ENCODE results near the gene VKORC1L1. TPM values are rescaled to one million over a fixed set of nuclear protein-coding genes. Genes with fewer than 3 reads are reported as not detected.

Gene VKORC1L1
- total RNA-seq, 1 experiment from 2014 or later, result 29.4 TPM

- Histone ChIP-seq H4K5ac (ENCODE audit: insufficient read length, low read depth, low read length) (no peak overlapping the region), H2BK120ac (ENCODE audit: low read depth, low read length, poor library complexity, severe bottlenecking) (no peak overlapping the region), H3K4ac (ENCODE audit: low read depth, low read length) (no peak overlapping the region), H3K79me1 (ENCODE audit: insufficient read depth, low read depth, low read length, poor library complexity, severe bottlenecking) (no peaks in the 10 kb centered on the region), H3K4me2 (ENCODE audit: insufficient read depth, insufficient read length, low read length) (no peak overlapping the region), H3K56ac (ENCODE audit: insufficient read length, low read depth, low read length) (no peak overlapping the region), H2BK20ac (ENCODE audit: low read depth, low read length, poor library complexity, severe bottlenecking) (no peak overlapping the region), H3K79me2 (ENCODE audit: insufficient read depth, low read length) (no peaks in the 10 kb centered on the region), H2BK12ac (ENCODE audit: insufficient read length, low read depth, low read length) (no peak overlapping the region), H2BK5ac (ENCODE audit: insufficient read length, low read length) (no peak overlapping the region), H3K27me3 (ENCODE audit: insufficient read depth, low read length) (no peaks in the 10 kb centered on the region), H3K9ac (ENCODE audit: extremely low read depth, insufficient read length, low read length) (no peak overlapping the region), H2AFZ (ENCODE audit: low read length) (no peak overlapping the region), H3K23me2 (ENCODE audit: insufficient read length, low read depth, low read length, poor library complexity, severe bottlenecking) (no peaks in the 10 kb centered on the region), H4K8ac (replicated peaks; ENCODE audit: insufficient read length, low read depth, low read length) (no peak overlapping the region), H3T11ph (ENCODE audit: low read length) (no peak overlapping the region), H3K9me3 (ENCODE audit: control insufficient read depth, low read depth, low read length) (no peaks in the 10 kb centered on the region), H3K18ac (ENCODE audit: insufficient read length, low read depth, low read length) (no peak overlapping the region), H3K23ac (ENCODE audit: insufficient read length, low read depth, low read length) (no peak overlapping the region), H2AK5ac (ENCODE audit: insufficient read length, low read length) (no peak overlapping the region), H3K4me1 (ENCODE audit: insufficient read depth, low read length) (no peaks in the 10 kb centered on the region), H2BK15ac (ENCODE audit: low read depth, low read length) (no peak overlapping the region), H4K91ac (ENCODE audit: insufficient read length, low read depth, low read length) (no peak overlapping the region), H3K27ac (ENCODE audit: insufficient read length, low read depth, low read length) (no peak overlapping the region), H4K20me1 (ENCODE audit: control insufficient read depth, insufficient read depth, insufficient read length) (no peaks in the 10 kb centered on the region), H3K14ac (ENCODE audit: insufficient read depth, low read length) (no peak overlapping the region)
- no peak overlapping the region for H3K4me3 Mint-ChIP-seq
- H3K27ac Mint-ChIP-seq, result no peak overlapping the region
- no CpG with 5 or more reads among the region's 4 CpGs for WGBS (ENCODE audit: extremely low coverage, insufficient read length, low lambda C conversion rate)
- DNase-seq, result no peak
- H3K4me1 Mint-ChIP-seq, result no peaks in the 10 kb centered on the region
- H3K36me3 Mint-ChIP-seq (ENCODE audit: insufficient read depth in 1 of 3, low read depth in 3 of 3), result peaks cover 23 to 52% (median 38%) of the 10 kb centered on the region in 3 experiments; a peak in 6 of 7 replicates
- TF ChIP-seq CTCF (conservative IDR thresholded peaks at IDR 0.05), result no peak
- no peaks in the 10 kb centered on the region for H3K27me3 Mint-ChIP-seq (ENCODE audit: low read depth)
- no peaks in the 10 kb centered on the region for H3K9me3 Mint-ChIP-seq
Measured at GRCh38 chr7:65955718-65956117, 82.8 kb downstream of the VKORC1L1 start.

All from H9 (cell line).